SK-N-SH treated with all-trans-retinoic acid at 6 μM for 48 hours (cell line): Measurements from ENCODE around the gene SNPH.

Experiments used
- ARNTL ChIP-seq: fragments of 450-650 bp; formaldehyde crosslinking; IDR thresholded peaks from 2 replicates; pipeline ENCODE4 v1.5.0; 2020; ENCODE audit warnings: low read depth, mild to moderate bottlenecking, moderate library complexity, borderline replicate concordance
- BACH2 ChIP-seq: fragments of 250-450 bp; sonication (Bioruptor Pico); IDR thresholded peaks from 2 replicates; pipeline ENCODE4 v1.9.0; 2021; ENCODE audit warnings: mild to moderate bottlenecking, borderline replicate concordance
- CREB5 ChIP-seq: fragments of 250-450 bp; sonication (Bioruptor Pico); IDR thresholded peaks from 2 replicates; pipeline ENCODE4 v1.5.1; 2020; ENCODE audit warnings: low read depth, mild to moderate bottlenecking, moderate library complexity
- CSRNP3 ChIP-seq: fragments of 250-450 bp; sonication (Bioruptor Pico); IDR thresholded peaks from 2 replicates; pipeline ENCODE4 v1.5.1; 2021; ENCODE audit warnings: mild to moderate bottlenecking, moderate library complexity
- ESRRG ChIP-seq: fragments of 250-450 bp; sonication (Bioruptor Pico); IDR thresholded peaks from 2 replicates; pipeline ENCODE4 v1.6.1; 2021; ENCODE audit warnings: mild to moderate bottlenecking
- GLIS3 ChIP-seq: fragments of 250-450 bp; sonication (Bioruptor Pico); IDR thresholded peaks from 2 replicates; pipeline ENCODE4 v1.5.0; 2020; ENCODE audit warnings: mild to moderate bottlenecking, moderate library complexity
- OSR1 ChIP-seq: fragments of 250-450 bp; sonication (Bioruptor Pico); IDR thresholded peaks from 2 replicates; pipeline ENCODE4 v1.8.0; 2022; ENCODE audit warnings: moderate library complexity, mild to moderate bottlenecking, inconsistent platforms
- PATZ1 ChIP-seq: fragments of 250-450 bp; sonication (Bioruptor Pico); IDR thresholded peaks from 2 replicates; pipeline ENCODE4 v1.8.0; 2020; ENCODE audit warnings: mild to moderate bottlenecking, moderate library complexity, borderline replicate concordance
- PPARA ChIP-seq: fragments of 250-450 bp; sonication (Bioruptor Pico); IDR thresholded peaks from 2 replicates; pipeline ENCODE4 v1.5.0; 2020; ENCODE audit warnings: mild to moderate bottlenecking, borderline replicate concordance
- SNAI2 ChIP-seq: fragments of 250-450 bp; sonication (Bioruptor Pico); IDR thresholded peaks from 2 replicates; pipeline ENCODE4 v1.5.0; 2020; ENCODE audit warnings: mild to moderate bottlenecking, moderate library complexity
- TOX ChIP-seq: fragments of 250-450 bp; sonication (Bioruptor Pico); IDR thresholded peaks from 2 replicates; pipeline ENCODE4 v1.8.0; 2021; ENCODE audit warnings: mild to moderate bottlenecking, moderate library complexity, borderline replicate concordance
- ZC3H10 ChIP-seq: fragments of 250-450 bp; sonication (Bioruptor Pico); IDR thresholded peaks from 2 replicates; pipeline ENCODE4 v1.5.1; 2021; ENCODE audit warnings: mild to moderate bottlenecking, moderate library complexity
- ZFP30 ChIP-seq: fragments of 450-650 bp; formaldehyde crosslinking; IDR thresholded peaks from 2 replicates; pipeline ENCODE4 v1.5.0; 2022; ENCODE audit warnings: mild to moderate bottlenecking, moderate library complexity
- ZNF70 ChIP-seq: fragments of 450-650 bp; formaldehyde crosslinking; IDR thresholded peaks from 2 replicates; pipeline ENCODE4 v1.5.0; 2020; ENCODE audit warnings: mild to moderate bottlenecking, moderate library complexity

- TF ChIP-seq ARNTL (CRISPR knock-in tag) (no peak), TOX (CRISPR knock-in tag) (no peak), ESRRG (no peak), CREB5 (CRISPR knock-in tag) (no peak), ZFP30 (CRISPR knock-in tag) (no peak), SNAI2 (CRISPR knock-in tag) (no peak), PATZ1 (no peak), CSRNP3 (CRISPR knock-in tag) (no peak), BACH2 (CRISPR knock-in tag) (no peak), OSR1 (CRISPR knock-in tag) (no peak), GLIS3 (CRISPR knock-in tag) (no peak), ZNF70 (CRISPR knock-in tag) (no peak), PPARA (no peak), ZC3H10 (no peak)
Observed at GRCh38 chr20:1264727-1265126, 1.4 kb upstream of the SNPH start.
